Putamen (tissue), 1 donor: ENCODE data around the gene CALR.
"Not testable (repeated sequence)": the region's sequence is repeated elsewhere in the genome, so short reads cannot be mapped to it uniquely, and the experiment has no call there.

Experiments
- DNase-seq: peaks from one replicate; pipeline ENCODE4 v3.0.0-alpha.2; 2016; ENCODE audit warnings: low spot score

The CALR gene

DNA sequence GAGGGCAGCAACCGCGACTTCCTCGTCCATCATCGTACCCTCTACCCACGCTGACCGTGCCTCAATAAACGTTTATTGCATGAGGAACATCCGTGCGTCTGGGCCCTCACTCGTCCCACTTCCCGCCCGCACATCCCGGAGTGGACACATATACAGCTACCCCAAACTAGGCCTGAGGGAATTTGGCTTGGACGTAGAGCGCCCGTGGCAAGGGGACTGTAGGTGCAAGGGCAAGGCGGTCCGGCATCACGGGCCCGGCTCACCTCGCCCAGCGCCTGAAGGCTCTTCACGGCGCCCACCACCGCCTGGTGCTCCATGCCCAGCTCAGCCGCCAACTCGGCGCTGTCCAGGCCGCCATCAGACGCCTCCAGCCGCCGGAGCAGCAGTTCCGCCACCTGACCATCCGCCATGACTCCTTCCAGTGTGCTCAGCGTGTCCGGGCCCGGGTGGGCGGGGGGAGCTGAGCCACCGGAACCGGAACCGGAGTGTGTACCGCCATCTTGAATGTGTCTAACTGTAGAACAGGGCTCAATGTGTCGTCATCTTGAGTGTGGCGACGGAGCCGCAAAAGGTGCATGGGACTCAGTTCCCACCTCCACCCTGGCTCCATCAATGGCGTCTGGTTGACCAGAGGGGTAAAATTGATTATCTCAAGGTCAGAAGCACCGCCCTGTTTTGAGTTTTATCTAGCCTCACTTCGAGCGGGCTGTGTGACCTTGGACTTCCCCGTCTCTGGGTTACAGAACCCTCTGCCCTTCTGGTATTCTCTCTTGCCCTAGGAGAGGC is 4.9 kb upstream of the CALR start, which contains the start of gene FARSA:
Gene FARSA (minus strand): TSS at position 425 of the 786 bp plus-strand sequence. CDS start 15 bp downstream, at position 410.
- DNase-seq, result peak; percentile 95

DNA sequence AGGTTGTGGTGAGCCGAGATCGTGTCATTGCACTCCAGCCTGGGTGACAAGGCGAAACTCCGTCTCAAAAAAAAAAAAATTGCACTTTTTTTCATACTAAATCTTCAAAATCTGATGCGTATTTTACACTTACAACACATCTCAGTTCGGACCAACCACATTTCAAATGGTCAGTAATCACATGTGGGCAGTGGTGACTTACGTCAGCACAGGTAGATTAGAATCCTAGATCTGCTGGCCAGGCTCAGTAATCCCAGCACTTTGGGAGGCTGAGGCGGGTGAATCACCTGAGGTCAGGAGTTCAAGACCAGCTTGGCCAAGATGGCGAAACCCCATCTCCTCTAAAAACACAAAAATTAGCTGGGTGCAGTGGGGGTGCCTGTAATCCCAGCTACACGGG is 3.3 kb upstream of the CALR start:
- DNase-seq, result no peak

DNA sequence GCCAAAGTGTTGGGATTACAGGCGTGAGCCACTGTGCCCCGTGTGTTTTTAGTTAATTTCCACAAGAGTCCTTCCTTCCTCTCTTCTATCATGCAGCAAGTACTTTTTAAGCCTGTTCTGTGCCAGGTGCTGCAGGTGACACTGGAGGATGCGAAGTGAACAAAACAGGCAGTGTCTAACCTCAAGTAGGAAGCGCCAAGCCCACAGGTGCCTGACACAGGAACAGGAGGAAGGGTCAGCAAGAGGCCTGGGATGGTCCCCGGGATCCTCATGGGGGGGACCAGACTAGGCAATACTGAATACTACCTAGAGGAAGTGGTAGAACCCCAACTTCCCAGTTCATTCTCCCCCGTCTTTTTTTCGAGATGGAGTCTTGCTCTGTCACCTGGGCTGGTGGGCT is 1.8 kb upstream of the CALR start:
- DNase-seq, result no peak

DNA sequence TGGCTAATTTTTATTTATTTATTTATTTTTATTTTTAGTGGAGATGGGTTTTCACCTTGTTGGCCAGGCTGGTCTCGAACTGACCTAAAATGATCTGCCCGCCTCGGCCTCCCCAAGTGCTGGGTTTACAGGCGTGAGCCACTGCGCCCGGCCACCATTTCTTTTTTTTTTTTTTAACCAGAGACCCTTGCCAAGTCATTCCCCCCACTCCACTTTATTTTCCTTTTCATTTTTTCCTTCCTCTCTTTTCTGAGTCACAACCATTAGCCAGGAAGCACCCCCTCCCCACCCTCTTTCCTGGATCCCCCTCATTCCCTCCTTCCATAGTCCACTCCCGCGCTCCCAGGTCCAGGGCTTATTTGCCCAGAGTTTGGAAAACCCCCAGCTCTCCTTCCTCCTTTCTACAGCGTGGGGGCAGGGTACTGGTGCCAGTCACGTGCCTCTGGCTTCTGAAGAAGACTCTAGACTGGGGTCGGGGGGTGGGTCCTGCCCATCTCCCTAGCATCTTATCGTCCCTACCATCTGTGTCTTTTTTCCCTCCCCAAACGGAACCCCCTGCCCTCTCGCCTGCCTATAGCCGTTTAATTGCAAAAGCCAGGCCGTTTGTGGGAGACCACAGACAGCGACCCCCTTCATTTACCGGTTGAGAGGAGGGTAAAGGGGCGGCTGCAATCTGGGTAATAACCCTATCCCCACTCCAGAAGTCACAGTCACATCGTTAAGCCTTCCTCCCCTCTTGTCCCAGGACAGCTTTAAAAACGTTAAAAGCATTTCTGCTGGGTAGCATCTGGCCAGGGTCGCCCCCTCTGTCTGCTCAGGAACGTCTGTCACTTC is 1.1 kb upstream of the CALR start:
- no peak for DNase-seq

DNA sequence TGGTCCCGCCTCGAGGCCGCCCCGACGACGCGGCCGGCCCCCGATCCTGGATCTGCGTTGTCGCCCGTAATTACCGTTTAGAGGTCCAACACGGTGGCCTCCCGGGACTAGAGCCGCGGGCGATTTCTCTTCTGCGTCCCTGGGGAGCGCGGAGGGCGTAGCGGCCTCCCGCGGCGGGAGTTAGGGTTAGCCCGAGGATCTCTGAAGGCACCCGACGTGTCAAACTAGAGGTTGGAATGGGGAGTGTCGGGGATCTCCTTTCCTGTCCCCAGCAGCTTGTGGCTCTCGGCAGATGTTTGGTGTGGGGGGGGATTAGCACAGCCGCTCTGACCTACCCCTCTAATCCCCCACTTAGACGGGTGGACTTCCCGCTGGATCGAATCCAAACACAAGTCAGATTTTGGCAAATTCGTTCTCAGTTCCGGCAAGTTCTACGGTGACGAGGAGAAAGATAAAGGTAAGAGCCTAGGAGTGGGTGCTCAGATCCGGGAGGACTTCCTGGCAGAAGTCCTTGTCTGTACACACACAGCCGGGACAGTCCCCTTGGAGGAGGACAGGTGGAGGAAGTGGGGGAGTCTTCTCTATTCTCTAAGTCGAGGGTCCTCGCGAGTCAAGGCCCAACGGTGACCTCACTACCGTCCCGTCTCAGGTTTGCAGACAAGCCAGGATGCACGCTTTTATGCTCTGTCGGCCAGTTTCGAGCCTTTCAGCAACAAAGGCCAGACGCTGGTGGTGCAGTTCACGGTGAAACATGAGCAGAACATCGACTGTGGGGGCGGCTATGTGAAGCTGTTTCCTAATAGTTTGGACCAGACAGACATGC is 581 bp downstream of the CALR start:
- DNase-seq, result no peak

DNA sequence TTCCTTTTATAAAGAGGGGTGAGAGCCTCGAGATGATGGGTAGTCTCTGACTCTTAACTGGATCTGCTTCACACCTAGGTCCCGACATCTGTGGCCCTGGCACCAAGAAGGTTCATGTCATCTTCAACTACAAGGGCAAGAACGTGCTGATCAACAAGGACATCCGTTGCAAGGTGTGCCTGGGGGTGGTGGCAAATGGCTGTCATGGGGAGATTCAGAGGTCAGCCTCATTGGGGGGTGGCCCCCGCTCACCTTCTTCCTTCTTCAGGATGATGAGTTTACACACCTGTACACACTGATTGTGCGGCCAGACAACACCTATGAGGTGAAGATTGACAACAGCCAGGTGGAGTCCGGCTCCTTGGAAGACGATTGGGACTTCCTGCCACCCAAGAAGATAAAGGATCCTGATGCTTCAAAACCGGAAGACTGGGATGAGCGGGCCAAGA is 1.6 kb downstream of the CALR start:
- no peak for DNase-seq

DNA sequence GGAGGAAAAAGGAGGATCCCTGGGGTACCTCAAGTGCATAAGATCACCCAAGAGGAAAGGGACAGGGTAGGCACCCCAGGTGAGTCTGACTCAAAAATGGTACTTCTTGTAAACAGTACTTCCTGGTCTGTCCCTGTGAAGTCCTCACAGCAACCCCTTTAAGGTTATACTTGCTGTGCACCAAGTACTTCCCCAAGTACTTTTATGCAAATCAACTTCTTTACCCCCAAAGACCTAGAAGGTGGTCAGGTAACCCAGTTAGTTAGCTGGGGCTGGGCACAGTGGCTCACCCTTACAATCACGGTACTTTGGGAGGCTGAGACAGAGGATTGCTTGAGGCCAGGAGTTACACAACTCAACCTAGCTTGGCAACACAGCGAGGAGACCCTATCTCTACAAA is 2.5 kb downstream of the CALR start:
- DNase-seq, result no peak

DNA sequence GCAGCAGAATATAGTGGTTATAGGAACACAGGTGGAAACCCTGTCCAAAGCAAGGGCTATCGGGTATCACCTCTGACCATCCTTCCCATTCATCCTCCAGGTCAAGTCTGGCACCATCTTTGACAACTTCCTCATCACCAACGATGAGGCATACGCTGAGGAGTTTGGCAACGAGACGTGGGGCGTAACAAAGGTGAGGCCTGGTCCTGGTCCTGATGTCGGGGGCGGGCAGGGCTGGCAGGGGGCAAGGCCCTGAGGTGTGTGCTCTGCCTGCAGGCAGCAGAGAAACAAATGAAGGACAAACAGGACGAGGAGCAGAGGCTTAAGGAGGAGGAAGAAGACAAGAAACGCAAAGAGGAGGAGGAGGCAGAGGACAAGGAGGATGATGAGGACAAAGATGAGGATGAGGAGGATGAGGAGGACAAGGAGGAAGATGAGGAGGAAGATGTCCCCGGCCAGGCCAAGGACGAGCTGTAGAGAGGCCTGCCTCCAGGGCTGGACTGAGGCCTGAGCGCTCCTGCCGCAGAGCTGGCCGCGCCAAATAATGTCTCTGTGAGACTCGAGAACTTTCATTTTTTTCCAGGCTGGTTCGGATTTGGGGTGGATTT is 5.1 kb downstream of the CALR start:
- DNase-seq, result no peak

DNA sequence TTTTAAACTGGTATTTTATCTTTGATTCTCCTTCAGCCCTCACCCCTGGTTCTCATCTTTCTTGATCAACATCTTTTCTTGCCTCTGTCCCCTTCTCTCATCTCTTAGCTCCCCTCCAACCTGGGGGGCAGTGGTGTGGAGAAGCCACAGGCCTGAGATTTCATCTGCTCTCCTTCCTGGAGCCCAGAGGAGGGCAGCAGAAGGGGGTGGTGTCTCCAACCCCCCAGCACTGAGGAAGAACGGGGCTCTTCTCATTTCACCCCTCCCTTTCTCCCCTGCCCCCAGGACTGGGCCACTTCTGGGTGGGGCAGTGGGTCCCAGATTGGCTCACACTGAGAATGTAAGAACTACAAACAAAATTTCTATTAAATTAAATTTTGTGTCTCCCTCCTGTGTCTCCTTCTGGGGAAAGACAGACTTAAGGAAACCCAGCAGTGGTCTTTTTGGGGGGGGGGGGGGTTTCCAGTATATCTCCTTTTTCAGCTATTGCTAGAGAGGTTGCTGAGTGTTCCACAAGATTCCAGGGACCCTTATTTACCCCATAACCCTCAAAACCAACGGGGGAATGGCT is 5.8 kb downstream of the CALR start:
- DNase-seq, result no peak

DNA sequence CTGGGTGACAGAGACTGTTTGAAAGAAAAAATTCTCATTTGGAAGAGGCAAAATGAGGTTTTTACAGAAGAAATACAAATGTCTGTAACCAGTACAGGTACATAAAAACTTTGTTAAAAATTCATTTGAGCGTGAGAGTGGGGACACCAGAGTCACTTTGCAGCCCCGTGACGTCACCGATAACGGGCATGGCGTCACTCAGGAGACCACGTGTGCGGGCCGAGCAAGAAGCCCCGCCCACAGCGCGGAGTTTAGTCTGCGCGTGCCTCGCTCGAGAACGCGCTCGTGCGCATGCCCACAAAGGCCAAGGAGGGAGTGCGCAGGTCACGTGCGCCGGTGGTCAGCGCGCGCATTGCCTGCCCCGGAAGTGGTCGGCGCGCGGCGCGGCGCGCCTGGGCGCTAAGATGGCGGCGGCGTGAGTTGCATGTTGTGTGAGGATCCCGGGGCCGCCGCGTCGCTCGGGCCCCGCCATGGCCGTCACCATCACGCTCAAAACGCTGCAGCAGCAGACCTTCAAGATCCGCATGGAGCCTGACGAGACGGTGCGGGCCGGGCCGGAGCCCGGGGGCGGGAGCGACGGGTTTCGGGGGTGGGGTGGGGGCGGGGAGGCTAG is 7.2 kb downstream of the CALR start, which contains the start of gene RAD23A:
Gene RAD23A (plus strand): TSS at position 384 of the 613 bp plus-strand sequence. CDS start 87 bp downstream, at position 471.
- peak; percentile 91 for DNase-seq

DNA sequence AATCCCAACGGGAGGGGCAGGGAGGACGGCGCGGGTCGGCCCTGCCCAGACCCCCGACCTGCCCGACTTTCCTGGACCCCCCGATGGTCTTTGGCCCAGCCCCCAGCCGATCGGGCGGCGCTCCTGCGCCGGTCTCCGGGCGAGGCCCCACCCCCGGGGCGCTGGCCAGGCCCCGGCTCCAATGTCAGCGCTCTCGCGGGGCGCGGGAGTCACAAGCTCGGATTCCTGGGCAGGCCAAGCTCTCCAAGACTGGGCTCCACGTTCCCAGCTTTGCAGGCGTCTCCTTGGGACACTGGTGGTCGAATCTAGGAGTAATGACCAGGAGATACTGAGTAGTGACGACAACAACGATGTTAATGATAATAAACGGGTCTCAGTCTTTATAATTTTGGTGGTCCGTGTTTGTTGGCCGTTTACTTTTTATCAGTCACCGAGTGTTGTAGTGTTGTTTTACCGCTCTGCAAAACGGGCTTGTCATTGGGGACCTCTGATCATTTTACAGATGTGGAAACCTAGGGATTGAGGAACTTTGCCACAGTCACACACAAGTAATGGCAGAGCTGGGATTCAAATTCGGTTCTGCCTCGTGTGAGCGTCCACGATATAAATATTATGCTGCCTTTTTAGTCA is 7.8 kb downstream of the CALR start:
- DNase-seq, result no peak

DNA sequence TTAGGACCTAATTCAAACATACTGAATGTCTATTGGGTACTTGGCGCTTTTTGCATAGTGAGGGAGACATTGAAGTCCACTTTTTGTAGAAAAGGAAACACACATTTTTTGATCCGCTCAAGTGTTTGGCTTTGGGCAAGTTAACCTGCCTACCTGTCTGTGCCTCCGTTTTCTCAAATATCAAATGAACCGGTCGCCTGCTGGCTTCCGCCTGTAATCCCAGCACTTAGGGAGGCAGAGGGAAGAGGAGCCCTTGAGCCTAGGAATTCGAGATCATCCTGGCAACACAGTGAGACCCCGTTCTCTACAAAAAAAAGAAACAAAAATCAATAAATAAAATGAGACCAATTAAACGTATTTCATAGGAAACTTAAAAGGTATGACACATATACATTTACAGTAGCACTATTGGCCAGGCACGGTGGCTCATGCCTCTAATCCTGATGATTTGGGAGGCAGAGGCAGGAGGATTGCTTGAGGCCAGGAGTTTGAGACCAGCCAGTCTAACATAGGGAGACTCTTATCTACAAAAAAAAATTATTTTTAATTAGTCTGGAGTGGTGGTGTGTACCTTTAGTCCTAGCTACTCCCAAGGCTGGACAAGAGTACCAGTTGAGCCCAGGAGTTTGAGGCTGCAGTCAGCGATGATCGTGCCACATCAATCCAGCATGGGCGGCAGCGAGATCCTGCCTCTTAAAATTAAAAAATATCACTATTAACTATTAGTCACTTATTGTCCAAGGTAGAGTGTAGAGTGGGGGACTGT is 8.5 kb downstream of the CALR start:
- DNase-seq, result no peak

DNA sequence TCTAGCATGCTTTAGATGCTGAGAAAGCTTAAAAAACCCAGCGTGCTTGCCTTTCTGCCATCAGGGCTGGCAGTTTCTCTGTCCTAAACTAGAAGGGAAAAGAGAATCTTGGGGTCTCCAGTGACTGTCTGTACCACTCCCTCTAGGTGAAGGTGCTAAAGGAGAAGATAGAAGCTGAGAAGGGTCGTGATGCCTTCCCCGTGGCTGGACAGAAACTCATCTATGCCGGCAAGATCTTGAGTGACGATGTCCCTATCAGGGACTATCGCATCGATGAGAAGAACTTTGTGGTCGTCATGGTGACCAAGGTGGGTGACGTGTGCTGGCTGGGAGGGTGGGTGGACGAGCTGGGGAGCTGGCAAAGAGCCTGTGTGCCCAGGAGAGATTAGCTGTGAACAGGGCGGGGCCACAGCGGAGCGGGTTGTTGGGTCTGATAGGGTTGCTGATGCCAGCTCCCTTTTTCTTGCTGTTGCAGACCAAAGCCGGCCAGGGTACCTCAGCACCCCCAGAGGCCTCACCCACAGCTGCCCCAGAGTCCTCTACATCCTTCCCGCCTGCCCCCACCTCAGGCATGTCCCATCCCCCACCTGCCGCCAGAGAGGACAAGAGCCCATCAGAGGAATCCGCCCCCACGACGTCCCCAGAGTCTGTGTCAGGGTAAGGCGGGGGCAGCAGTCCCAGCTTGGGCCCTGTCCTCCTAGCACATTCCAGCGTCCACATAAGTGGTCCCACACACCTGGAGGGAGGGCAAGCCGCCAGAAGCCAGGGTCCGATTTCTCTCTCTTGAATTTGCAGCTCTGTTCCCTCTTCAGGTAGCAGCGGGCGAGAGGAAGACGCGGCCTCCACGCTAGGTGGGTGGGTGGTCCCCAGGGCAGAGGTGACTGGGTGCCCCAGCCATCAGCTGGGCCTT is 9.5 kb downstream of the CALR start:
- no peak for DNase-seq

DNA sequence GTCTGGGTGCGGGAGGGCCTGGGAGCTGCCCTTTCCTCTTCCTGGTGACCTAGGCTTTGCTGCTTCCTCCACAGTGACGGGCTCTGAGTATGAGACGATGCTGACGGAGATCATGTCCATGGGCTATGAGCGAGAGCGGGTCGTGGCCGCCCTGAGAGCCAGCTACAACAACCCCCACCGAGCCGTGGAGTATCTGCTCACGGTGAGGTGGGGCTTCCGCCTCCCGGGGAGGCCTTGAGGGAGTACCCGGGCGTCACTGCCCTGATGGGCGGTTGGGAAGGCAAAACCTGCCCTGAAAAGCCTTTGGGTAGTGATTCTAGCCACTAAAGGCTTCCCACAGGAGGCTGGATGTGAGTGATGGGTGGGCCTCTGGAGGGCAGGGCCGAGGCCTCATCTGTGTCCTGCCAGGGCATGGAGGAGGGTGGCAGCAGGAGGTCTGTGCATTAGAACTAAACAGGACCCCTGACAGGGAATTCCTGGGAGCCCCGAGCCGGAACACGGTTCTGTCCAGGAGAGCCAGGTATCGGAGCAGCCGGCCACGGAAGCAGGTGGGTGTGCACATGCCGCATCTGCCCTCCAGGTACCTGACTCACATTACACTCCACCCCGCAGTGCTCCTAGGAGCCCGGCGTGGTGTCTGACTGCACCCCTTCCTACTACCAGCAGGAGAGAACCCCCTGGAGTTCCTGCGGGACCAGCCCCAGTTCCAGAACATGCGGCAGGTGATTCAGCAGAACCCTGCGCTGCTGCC is 10.4 kb downstream of the CALR start:
- no peak for DNase-seq

DNA sequence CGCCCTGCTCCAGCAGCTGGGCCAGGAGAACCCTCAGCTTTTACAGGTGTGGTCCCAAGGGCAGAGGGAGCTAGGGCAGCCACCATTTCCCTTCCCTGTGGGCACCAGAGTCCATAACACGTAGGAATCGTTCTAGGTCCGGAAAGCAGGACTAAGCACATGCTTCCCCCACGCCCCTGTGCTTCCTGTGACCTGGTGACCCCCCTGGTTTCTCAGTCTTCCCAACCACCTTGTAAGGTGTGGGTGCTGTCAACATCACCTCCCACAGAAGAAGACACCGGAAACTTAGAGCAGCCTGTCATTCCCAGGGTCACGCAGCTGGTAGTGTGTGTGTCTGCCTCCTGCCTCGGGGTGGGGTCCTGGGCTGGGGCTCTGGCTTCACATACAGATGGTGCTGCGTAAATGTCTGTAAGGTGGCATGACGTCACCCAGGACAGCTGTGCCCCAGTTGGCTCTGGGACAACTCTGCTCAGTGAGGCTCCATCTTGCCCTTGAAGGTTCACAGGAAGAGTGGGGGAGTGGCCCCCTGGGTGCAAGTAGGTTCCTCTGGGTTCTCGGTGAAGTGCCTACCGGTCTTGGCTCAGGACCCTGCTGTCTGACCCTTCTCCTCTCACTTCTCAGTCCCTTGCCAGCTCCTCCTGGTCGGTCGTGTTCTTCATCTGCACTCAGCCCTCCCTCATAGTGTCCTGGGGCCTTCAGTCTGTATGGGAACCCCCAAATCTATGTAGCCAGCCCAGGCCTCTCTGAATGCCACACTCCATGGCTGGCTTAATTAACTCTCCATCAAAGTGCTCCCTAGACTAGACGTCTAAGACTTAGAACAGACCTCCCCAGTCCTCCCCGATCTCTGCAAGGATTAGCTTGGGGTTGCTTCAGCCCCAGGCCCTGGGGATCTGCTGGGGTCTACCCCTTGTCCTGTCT is 11.2 kb downstream of the CALR start:
- DNase-seq, result no peak

DNA sequence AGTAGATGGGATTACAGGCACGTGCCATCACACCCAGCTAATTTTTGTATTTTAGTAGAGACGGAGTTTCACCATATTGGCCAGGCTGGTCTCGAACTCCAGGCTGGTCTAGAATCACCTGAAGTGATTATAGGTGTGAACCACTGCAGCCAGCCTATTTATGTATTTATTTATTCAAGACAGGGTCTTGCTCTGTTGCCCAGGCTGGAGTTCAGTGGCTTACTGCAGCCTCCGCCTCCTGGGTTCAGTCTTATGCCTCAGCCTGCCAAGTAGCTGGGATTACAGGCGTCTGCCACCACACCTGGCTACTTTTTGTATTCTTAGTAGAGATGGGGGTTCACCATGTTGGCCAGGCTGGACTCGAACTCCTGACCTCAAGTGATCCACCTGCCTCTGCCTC is 13.6 kb downstream of the CALR start:
- not testable (repeated sequence) for DNase-seq
